HepG2 (cell line): Measurements from ENCODE around the gene AGBL3.

Experiments used
- HDAC6 ChIP-seq: fragments of 200-600 bp; sonication (generic); IDR thresholded peaks from 2 replicates; pipeline ENCODE4 v1.7.0; 2017; ENCODE audit warnings: mild to moderate bottlenecking, antibody characterized with exemption, low read length, low read depth
- SYNCRIP ChIP-seq: fragments of 200-400 bp; formaldehyde crosslinking; IDR thresholded peaks from 2 replicates; pipeline ENCODE4 v1.6.1; 2018; ENCODE audit warnings: mild to moderate bottlenecking, low read depth, low read length; ENCODE audit not compliant: insufficient read depth
- ZNF143 ChIP-seq: sonication (generic); formaldehyde crosslinking; IDR thresholded peaks from 2 replicates; pipeline ENCODE4 v1.4.0; 2020; ENCODE audit warnings: missing genetic modification reagents
- TF ChIP-seq, protein P1 (sequence below): sonication (generic); formaldehyde crosslinking; IDR thresholded peaks from 2 replicates; pipeline ENCODE4 v1.4.0; 2020; ENCODE audit warnings: missing genetic modification reagents

DNA sequence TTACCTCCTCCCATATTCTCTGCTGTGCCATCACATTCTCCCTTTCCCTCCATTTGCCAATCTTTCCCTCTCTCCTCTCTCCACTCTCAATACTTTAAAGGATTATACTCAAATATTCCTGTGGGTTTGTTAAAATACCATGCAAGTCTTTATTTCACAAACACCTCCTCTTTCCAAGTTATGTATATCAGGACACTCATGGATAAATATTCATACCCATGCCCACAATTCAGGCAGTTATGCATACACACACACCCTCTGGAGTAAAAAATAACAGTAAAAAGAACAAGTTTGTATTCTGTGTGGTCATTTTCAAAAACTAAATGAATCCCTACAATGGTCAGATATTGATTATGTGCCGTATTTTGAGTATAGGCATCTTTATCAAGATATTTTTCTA lies 88.2 kb downstream of the AGBL3 start:
- TF ChIP-seq HDAC6 = no peak
- TF ChIP-seq, protein P1, sequence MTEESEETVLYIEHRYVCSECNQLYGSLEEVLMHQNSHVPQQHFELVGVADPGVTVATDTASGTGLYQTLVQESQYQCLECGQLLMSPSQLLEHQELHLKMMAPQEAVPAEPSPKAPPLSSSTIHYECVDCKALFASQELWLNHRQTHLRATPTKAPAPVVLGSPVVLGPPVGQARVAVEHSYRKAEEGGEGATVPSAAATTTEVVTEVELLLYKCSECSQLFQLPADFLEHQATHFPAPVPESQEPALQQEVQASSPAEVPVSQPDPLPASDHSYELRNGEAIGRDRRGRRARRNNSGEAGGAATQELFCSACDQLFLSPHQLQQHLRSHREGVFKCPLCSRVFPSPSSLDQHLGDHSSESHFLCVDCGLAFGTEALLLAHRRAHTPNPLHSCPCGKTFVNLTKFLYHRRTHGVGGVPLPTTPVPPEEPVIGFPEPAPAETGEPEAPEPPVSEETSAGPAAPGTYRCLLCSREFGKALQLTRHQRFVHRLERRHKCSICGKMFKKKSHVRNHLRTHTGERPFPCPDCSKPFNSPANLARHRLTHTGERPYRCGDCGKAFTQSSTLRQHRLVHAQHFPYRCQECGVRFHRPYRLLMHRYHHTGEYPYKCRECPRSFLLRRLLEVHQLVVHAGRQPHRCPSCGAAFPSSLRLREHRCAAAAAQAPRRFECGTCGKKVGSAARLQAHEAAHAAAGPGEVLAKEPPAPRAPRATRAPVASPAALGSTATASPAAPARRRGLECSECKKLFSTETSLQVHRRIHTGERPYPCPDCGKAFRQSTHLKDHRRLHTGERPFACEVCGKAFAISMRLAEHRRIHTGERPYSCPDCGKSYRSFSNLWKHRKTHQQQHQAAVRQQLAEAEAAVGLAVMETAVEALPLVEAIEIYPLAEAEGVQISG (CRISPR knock-in tag) = no peak
- no peak for TF ChIP-seq SYNCRIP
- TF ChIP-seq ZNF143 (CRISPR knock-in tag) = no peak
